Erythroblast (primary cell): Measurements from ENCODE around the gene ZNF594.

Experiments
- GATA1 ChIP-seq: IDR thresholded peaks from 2 replicates; pipeline ENCODE4 v1.6.1; 2011; ENCODE audit warnings: low read depth, mild to moderate bottlenecking, control low read depth, low read length, moderate library complexity
- POLR2A ChIP-seq: IDR thresholded peaks from 2 replicates; pipeline ENCODE4 v1.6.1; 2011; ENCODE audit warnings: mild to moderate bottlenecking, low read length

- TF ChIP-seq POLR2A (no peak), GATA1 (no peak)
Observed at GRCh38 chr17:5209396-5209795, 17.7 kb upstream of the ZNF594 start.
